ENCODE measurements around the gene FITM2. TPM values are rescaled to one million over a fixed set of nuclear protein-coding genes. Genes with fewer than 3 reads are reported as not detected.
A peak's percentile ranks its signal among the peaks of the same experiment; 100 is the strongest.

Gene FITM2
- total RNA-seq, 4 donors from 2014 or later = 7.6 to 10.1 (median 8.7) TPM

GRCh38 chr20:44309763-44310663, 989 bp downstream of the FITM2 start:
- no peaks in the 10 kb centered on the region for H3K9me3 ChIP-seq
- no peak for TF ChIP-seq CTCF (IDR thresholded peaks at IDR 0.05 in 4 of 5, conservative IDR thresholded peaks at IDR 0.05 in 1 of 5)
- TF ChIP-seq POLR2A (IDR thresholded peaks at IDR 0.05) = no peak
- intact Hi-C loops (cut with DNase I; ENCODE audit: low total_unique reads) (loop anchor here (2.0 to 10.0 kb wide), 5 partner anchors 208 to 855 kb away; partner anchors contain the start of gene SRSF6), in situ Hi-C loops (cut with MboI; ENCODE audit: low sequenced_read_pairs in 4 of 4) (loop anchor here (5.0 to 25.0 kb wide), 3 partner anchors 93 to 198 kb away; no protein-coding TSS in a partner anchor)
- H3K27me3 ChIP-seq = no peaks in the 10 kb centered on the region
- H3K36me3 ChIP-seq = no peaks in the 10 kb centered on the region
- ATAC-seq (peak; percentile 36 to 49), DNase-seq (peak; percentile 10 to 46)
- H3K4me3 ChIP-seq = peak overlapping the region; percentile 82 to 97 (median 88)
- peak overlapping the region; percentile 85 to 93 (median 88) for H3K27ac ChIP-seq
- peaks cover 11 to 22% of the 10 kb centered on the region in 2 donors for H3K4me1 ChIP-seq

- ATAC-seq (no peak), DNase-seq (no peak)
- Histone ChIP-seq H3K4me3 (no peak overlapping the region), H3K36me3 (no peaks in the 10 kb centered on the region), H3K27me3 (no peaks in the 10 kb centered on the region), H3K4me1 (peaks cover 11 to 22% of the 10 kb centered on the region in 2 donors), H3K27ac (no peak overlapping the region), H3K9me3 (no peaks in the 10 kb centered on the region)
- intact Hi-C loops (cut with DNase I; ENCODE audit: low total_unique reads) (loop anchor here (5.0 to 10.0 kb wide), 2 partner anchors 225 to 852 kb away; partner anchors contain the start of gene SRSF6), in situ Hi-C loops (cut with MboI; ENCODE audit: low sequenced_read_pairs in 4 of 4) (loop anchor here (10.0 to 25.0 kb wide), 2 partner anchors 192 to 195 kb away; no protein-coding TSS in a partner anchor)
- TF ChIP-seq POLR2A (IDR thresholded peaks at IDR 0.05) = no peak
Observed at GRCh38 chr20:44306927-44307326, 4.1 kb downstream of the FITM2 start.

- in situ Hi-C loops (cut with MboI; ENCODE audit: low sequenced_read_pairs in 4 of 4) = loop anchor here (10.0 to 25.0 kb wide), 2 partner anchors 190 to 192 kb away; no protein-coding TSS in a partner anchor
- ATAC-seq (no peak), DNase-seq (no peak)
- Histone ChIP-seq H3K4me3 (no peak overlapping the region), H3K4me1 (peaks cover 3 to 11% of the 10 kb centered on the region in 2 donors), H3K36me3 (no peaks in the 10 kb centered on the region), H3K9me3 (no peaks in the 10 kb centered on the region), H3K27me3 (no peaks in the 10 kb centered on the region), H3K27ac (no peak overlapping the region)
- intact Hi-C loops (cut with DNase I; ENCODE audit: low total_unique reads) = loop anchor here (10.0 kb wide), 1 partner anchor 850 kb away; the partner anchor contains the start of gene SRSF6
- no peak for TF ChIP-seq CTCF (IDR thresholded peaks at IDR 0.05 in 4 of 5, conservative IDR thresholded peaks at IDR 0.05 in 1 of 5)
- no peak for TF ChIP-seq POLR2A (IDR thresholded peaks at IDR 0.05)
Observed at GRCh38 chr20:44304383-44304782, 6.6 kb downstream of the FITM2 start.

GRCh38 chr20:44302736-44303135, 8.3 kb downstream of the FITM2 start:
- no peak for ATAC-seq
- Histone ChIP-seq H3K9me3 (no peaks in the 10 kb centered on the region), H3K36me3 (no peaks in the 10 kb centered on the region), H3K27ac (no peak overlapping the region), H3K4me3 (no peak overlapping the region), H3K4me1 (no peaks in the 10 kb centered on the region), H3K27me3 (no peaks in the 10 kb centered on the region)
- intact Hi-C loops (cut with DNase I; ENCODE audit: low total_unique reads) = loop anchor here (10.0 kb wide), 1 partner anchor 848 kb away; the partner anchor contains the start of gene SRSF6
- DNase-seq = no peak
- in situ Hi-C loops (cut with MboI; ENCODE audit: low sequenced_read_pairs in 4 of 4) = loop anchor here (10.0 to 25.0 kb wide), 2 partner anchors 188 to 190 kb away; no protein-coding TSS in a partner anchor
- TF ChIP-seq CTCF (IDR thresholded peaks at IDR 0.05 in 4 of 5, conservative IDR thresholded peaks at IDR 0.05 in 1 of 5) (no peak), POLR2A (IDR thresholded peaks at IDR 0.05) (no peak)
